G401.6 (cell line): ENCODE measurements around the gene SPACA6.
"Not testable (repeated sequence)": the region's sequence is repeated elsewhere in the genome, so short reads cannot be mapped to it uniquely, and the experiment has no call there.

Experiments
- FAIRE-seq: peaks from 2 replicates; lab custom pipeline; 2012; peaks lifted over from hg19 to GRCh38; lab: Jason Lieb, UNC

SPACA6 gene

DNA sequence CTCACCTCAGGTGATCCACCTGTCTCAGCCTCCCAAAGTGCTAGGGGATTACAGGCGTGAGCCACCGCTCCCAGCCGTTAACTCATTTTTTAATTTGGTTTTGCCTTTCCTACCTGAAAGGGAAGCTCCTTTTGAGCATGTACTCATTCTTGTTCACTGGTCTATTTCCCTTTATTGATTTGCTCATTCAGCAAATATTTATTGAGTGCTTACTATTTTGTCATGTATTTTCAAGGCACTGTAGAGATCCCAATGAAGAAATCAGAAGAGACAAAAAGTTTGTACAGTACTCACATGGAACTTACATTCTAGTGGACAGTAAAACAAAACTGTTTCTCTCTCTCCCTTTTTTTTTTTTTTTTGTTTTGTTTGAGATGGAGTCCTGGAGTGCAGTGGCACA lies 13.8 kb downstream of the SPACA6 start:
- no peak for FAIRE-seq

DNA sequence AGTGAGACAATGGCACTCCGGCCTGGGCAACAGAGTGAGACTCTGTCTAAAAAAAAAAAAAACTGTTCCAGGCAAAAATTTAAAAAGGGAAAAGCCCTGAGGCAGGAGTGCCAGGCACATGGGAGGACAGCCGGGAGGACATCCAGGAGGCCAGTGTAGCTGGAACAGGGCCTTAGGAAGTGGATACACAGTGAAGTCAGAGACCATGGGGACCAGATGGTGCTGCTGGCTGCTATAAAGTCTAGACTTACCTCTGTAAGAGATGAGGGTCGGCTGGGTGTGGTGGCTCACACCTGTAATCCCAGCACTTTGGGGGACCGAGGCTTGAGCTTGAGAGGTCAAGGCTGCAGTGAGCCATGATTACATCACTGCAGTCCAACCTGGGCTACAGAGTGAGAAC lies 15.7 kb downstream of the SPACA6 start:
- no peak for FAIRE-seq

DNA sequence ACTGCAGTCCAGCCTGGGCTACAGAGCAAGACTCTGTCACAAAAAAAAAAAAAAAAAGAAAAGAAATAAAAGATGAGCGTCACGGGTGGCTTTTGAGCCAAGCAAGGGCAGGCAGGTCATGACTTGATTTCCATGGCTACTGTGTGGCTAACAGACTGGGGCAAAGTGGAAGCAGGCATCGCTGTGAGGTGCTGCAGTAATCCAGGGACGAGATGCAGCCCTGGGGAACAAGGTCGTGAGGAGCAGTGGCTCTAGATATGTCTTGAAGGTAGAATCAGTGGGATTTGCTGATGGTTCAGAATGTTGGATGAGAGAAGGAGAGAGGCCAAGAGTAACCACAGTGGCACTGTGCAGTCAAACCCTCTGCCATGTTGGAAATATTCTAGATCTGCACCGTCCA lies 16.4 kb downstream of the SPACA6 start:
- FAIRE-seq, result no peak

DNA sequence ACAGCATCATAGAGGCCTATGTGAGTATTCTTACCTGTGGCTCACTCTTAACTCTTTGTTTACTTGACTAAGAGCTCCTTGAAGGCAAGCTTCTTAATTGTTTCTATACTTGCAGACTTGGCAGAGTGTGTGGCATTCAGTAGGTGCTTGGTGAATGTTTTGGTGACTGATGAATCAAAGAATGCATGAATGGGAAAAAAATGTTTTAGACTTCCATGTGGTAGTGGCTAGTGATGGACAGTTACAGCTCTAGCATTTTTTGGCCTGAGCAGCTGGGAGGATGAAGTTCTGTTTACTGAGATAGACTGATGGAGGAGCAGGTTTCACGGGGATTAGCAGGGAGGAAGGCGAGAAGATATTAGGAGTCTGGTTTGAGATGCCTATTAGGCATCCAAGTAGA lies 17.0 kb downstream of the SPACA6 start:
- no peak for FAIRE-seq

DNA sequence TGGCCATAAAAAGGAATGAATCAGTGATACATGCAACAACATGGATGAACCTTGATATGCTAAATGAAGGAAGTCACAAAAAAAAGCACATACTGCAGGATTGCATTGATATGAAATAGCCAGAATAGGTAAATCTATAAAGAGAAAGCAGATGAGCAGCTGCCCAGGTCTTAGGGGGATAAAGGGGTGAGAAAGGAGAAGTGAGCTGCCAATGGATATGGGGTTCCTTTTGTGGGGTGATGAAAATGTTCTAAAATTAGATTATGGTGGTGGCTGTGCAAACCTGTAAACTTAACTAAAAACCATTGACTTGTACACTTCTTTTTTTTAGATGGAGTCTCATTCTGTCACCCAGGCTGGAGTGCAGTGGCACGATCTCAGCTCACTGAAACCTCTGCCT lies 18.6 kb downstream of the SPACA6 start:
- no peak for FAIRE-seq

DNA sequence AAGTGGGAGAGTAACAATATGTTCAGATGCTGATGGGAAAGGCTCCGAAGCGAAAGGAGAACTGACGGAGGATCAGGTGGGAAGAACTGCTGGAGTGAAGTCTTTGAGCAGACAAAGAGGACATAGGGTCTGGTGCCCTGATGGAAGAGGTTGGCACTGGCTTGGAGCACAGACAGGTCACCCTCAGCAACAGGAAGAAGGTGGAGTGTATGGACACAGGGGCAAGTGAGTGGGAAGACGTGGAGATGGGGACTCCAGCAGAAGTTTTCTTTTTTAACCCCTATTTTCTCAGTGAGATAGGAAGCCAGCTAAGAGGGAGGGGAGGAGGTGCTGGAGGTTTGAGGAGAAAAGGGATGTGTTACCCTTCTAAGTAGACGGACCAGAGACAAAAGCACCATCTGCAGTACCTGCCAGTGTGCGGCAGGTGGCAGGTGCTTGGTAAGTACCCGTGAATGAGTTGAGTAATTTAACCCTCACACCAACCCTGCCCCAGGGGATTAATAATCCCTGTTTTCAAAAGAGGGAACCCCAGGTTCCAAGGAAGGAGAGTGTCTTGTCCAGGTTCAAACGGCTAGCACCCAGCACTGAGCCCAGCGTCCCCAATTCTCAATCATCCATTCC lies 19.4 kb downstream of the SPACA6 start:
- FAIRE-seq, result no peak

DNA sequence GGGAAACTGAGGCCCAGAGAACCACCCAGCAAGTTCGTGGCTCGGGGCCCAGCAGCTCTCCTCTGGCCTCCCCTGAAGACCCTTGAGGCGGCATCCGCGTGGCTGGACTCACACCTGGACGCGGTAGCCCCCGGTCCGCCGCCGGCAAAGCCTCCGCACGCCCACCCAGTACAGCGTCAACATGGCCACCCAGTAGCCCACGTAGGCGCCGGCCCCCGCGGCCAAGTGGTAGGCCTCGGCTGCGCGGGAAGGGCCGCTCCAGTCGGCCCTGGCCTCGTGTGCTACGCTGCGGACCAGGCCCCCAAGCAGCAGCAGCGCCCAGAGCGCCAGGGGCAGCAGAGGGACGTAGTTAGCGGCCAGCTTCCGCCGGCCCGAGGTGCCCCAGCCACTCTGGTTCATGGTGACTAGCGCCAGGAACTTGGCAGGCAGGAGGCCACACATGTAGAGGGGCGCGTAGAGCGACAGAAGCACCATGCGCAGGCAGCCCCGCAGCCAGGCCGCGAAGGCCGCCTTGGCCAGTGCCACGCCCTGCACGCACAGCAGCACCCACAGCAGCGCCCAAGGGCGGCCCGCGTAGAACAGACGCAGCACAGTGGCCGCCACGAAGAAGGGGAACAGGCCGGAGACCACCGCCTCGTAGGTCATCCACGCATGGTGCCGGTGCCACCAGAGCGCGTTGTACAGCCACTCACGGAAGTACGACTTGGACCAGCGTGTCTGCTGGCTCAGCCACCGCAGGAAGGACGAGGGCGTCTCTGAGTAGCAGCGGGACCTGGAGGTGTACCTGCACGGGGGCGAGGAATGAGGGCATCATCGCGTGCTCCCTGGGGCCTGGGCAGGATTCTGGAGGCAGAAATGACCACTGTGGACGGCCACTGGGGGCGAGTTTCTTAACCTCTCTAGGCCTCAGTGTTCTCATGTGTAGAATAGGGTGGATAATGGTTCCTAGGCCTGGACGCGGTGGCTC lies 20.5 kb downstream of the SPACA6 start:
- FAIRE-seq, result no peak

DNA sequence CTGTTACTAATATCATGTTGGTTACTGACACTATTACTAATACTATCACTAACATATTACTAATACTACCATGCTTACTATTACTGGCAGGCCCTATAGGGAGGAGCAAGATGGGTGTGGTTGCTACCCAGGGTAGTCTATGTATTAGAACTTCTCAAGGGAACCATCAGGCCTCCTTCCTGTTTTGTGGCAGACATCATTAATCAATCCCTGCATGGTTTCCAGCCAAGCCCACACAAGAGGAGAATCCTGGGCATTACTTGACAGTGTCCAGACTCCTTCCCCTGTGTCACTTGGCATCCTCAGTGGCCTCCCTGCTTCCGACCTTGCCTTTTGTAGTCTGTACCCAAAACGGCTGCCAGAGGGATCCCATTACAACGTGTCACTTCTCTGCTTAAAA lies 21.7 kb downstream of the SPACA6 start:
- FAIRE-seq, result no peak

DNA sequence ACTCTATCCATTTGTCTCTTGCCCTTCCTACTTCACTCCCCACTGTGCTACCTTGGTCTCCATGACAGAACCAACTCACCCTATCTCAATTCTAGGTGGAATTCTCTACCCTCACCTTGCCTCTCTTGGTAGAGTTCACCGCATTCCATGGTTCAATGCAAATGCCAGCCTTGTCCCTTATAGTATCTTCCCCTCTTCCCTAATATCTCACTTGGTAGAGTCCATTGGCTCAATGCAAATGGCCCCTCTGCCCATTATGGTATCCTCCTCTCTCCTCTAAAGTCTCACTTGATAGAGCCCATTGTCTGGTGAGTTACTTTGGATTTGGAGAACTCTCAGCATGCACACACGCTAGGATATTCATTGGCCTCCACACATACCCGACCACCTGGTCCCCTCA lies 22.7 kb downstream of the SPACA6 start:
- FAIRE-seq, result no peak

DNA sequence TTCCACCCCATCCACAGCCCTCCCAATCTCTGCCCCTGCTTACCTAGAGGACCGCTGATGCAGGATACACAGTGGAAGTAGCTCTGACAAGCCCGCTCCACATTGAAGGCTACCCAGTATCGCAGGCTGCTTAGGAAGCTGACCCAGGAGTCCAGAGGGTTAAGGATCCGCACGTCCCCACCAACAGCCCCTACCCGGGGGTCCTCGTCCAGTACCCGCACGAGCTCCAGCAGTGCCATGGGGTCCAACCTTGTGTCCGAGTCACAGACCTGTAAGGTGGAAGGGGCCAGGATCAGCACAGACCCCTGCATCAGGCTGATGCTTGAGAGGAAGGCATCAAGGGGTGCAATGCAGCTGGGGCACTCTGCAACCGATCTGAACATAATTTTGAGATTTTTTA lies 23.8 kb downstream of the SPACA6 start:
- FAIRE-seq, result no peak

DNA sequence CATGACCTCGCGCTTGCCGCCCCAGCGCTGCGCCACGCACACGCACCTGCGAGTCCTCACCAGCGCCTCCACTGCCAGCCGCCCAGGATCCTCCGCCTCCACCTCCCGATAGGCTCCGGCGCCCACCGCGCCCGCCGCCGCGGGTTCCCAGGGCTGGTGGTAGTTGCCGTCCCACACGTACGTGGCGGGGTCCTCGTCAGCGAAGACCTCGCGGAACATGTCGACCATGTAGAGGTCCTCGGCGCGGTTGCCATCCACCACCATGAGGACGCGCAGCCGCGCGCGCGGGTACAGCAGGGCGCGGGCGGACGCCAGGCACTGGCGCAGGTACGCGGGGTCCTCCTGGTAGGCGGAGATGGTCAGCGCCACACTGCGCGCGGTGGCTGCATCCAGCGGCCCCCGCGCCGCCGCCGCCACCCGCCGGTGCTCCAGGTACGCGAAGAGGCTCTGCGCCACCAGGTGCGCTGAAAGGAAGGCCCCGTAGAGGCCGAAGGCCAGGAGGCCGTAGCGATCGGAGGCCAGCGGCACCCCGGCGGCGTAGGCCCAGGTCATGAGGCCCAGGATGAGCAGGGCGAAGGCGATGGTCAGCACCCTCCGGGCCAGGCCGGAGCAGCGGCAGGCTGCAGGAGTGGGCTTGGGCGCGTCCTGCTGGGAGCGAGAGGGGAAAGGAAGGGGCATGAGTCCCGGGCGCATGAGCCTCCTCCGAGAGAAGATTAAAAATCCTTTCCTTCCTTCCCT lies 26.3 kb downstream of the SPACA6 start:
- FAIRE-seq, result no peak

DNA sequence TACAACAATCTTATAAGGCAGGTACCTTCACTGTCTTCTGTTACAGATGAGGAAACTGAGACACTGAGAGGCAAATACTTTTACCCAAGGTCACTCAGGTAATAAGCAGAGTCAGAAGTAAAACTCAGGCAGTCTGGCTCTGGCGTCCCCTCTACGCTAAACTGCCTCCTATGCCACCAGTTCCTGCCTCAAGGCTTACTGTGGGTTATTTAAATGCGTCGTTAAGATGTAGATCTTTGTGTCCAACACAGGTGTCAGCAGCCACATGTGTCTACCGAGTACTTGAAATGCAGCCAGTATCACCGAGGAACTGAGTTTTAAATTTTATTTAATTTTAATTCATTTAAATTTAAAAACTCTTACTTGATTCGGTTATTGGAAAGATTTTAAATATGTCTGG lies 28.8 kb downstream of the SPACA6 start:
- FAIRE-seq, result no peak

DNA sequence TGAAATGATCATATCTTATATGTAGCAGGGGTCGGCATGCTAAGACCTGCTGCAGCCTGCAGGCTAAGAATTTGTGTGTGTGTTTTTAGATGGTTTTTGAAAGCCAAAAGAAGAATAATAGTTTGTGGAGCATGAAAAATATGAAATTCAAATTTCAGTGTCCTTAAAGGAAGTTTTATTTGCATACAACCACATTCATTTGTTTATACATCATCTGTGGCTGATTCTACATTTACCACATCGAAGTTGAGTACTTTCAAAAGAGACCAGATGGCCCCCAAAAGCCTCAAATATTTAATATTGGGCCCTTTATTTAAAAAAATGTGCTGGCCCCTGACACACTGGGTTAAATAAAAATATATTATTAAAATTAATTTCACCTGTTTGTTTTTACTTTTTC lies 29.4 kb downstream of the SPACA6 start:
- no peak for FAIRE-seq

DNA sequence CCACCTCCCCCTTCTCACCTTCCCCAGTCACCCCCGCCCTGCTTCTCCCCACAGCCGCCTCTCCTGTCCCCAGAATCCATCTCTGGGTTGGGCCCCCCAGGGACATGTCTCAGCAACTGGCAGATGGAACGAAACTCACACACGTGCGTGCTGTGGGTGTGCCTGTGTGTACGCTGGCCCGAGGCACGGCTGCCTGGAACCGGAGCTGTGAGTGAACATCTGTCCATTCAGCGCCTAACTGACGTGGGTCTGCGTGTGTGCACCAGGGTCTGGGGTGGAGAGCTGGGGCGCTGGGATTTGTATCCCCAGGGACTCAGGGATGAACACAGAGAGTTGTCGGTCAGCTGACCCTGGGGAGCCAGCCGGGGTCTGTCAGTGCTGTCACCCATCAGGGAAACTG lies 31.4 kb downstream of the SPACA6 start:
- no peak for FAIRE-seq

DNA sequence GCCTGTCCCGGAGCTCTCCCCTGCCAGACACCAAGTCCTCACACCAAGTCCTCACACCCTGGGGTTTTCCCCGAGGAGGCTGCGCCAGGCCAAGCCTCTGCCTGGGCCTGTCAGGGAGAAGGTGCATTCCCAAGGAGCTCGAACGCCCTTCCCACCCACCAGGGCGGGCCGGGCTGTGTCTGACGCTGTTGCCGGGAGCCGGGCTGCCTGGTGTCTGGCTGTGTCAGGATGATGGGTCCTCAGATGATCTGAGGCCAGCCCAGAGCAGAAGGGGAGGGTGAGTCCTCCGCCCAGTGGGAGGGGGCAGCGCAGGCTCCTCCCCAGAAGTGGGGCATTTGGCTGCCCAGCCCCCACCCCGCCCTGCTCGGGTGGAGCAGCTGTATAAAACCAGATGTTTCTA lies 32.9 kb downstream of the SPACA6 start:
- FAIRE-seq, result no peak

DNA sequence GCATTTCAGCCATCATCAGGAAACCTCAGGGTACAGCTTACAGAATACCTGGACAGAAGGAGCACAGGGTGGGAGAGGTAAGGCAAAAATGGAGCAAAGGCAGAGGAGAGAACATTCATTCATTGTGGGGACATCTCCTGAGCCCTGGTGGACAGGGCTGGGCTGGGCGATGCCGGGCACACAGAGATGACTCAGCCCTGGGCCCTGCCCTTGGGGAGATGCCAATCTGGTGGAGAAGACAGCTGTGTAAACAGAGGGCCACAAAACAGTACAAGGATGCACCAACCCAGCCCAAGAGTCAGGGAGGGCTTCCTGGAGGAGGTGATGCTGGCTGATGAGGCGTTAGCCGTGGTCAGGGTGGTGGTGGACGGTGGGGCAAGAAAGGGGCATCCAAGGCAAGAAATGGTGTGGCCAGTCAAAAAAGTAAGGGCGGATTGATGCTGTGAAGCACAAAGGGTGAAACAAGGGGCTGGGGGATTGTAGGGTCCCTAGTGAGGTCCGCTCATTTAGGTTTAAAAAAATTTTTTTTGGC lies 34.3 kb downstream of the SPACA6 start:
- no peak for FAIRE-seq

DNA sequence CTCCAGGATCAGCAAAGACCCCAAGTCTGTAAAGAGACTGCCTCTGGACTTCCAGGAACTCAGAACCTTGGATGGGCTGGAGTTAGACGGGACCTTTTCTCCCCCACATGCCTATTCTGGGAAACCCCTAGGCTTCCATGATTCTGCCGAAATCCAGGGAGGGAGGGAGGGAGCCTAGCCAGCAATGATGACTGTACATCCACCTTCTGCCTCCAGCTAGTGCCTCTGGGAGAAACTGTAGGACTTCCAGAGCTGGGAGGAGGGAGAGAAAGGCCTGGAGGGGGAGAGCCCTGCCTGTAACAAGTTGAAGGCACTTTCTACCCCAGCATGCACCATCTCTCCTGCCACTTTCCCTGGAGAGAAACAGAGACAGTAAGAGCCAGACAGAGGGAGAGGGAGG lies 36.7 kb downstream of the SPACA6 start:
- FAIRE-seq, result no peak

DNA sequence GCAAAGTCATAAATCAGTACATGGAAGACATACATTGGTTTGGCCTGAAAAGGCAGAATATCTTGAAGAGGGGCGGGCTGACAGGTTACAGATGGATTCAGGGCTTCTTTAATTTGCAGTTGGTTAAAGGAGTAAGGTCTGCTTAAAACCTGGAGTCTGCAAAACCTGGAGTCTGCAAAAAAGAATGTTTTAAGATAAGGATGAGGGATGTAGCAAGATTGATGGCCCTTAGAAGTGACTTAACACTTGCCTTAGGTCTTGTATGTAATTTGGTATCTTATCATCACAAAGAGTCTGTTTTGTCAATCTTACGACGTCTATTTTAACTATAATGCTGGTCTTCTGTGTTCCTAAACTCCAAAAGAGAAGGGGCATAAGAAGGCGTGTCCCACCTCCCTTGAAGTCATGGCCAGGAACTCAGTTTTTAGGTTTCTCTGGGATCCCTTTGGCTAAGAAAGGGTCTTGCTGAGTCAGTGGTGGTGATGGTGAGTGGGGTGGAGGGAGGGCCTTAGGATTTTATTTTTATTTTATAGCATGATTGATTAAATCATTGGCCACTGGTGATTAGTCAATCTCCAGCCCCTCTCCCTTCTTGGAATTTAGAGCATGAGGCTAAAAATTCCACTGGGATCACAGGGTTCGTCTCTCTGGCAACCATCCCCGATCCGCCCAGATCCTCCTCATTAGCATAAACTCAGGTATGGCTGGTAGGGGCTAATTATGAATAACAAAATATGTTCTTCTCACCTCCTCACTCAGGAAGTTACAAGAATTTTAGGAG lies 40.8 kb downstream of the SPACA6 start:
- FAIRE-seq, result no peak

DNA sequence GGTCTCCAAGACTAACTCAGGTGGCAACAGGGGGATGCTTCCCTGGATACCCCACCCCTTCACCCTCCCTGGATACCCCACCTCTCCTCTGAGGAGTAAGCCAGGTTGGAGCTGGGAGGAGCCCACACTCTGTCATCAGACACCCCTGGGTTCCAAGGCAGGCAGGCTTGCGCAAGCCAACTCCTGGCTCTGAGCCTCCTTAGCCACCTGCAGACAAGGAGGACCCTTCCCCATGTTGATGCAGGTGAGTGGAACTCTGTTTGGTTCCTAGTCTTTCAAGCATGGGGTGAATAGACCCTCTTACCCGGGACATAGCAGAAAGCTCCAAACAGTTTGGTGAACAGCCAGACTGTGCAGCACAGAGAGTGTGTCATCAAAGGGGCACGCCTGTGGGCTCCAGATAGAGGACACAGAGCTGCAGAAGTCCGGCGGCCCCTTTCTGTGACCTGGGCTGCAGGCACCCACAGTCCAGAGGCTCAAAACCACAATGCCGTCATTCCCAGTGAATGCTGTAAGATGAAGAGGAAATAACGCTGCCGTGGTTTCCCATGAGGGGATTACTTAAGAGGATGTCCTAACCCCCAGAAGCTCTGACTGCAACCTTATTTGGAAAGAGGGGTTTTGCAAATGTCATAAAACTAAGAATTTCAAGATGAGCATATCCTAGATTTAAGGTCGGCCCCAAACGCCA lies 42.8 kb downstream of the SPACA6 start:
- FAIRE-seq, result no peak

DNA sequence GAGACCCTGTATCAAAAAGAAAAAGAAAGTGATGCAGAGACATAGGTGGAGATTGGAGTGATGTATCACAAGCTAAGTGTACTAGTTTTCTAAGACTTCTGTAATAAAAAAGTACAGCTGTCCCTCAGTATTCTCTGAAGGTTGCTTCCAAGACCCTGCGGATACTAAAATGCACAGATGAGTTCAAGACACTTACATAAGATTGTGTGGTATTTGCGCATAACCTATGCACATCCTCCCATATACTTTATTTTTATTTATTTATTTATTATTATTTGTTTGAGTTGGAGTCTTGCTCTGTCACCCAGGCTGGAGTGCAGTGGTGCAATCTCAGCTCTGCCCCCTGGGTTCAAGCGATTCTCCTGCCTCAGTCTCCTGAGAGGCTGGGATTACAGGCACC lies 44.3 kb downstream of the SPACA6 start:
- no peak for FAIRE-seq

DNA sequence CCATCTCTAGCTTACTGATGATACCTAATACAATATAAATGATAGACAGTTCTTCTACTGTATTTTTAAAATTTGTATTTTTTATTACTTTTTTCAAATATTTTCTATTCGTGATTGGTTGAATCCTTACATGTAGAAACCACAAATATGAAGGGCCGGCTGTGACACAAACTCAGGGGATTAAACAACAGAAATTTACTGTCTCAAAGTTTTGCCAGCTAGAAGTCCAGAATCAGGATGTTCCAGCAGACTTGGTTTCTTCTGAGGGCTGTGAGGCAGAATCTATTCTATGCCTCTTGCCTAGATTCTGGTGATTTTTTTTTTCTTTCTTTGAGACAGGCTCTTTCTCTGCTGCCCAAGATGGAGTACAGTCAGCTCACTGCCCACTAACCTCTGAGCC lies 44.8 kb downstream of the SPACA6 start:
- FAIRE-seq, result no peak

DNA sequence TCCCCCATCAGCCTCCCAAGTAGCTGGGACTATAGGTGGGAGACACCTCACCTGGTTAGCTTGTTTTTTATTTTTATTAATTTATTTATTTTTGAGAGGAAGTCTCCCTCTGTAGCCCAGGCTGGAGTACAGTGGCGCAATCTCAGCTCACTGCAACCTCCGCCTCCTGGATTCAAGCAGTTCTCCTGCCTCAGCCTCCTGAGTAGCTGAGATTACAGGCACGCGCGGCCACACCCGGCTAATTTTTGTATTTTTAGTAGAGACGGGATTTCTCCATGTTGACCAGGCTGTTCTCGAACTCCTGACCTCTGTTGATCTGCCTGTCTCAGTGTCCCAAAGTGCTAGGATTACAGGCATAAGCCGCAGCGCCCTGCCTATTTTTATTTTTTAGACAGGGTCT lies 45.4 kb downstream of the SPACA6 start:
- FAIRE-seq, result not testable (repeated sequence)
